ENCODE data around the gene ADRB1. TPM values are rescaled to one million over a fixed set of nuclear protein-coding genes. Genes with fewer than 3 reads are reported as not detected.

The ADRB1 gene
- total RNA-seq, 1 donor, result not detected

GRCh38 chr10:114071178-114071577 is 27.5 kb downstream of the ADRB1 start:
- no peak overlapping the region for H3K4me3 ChIP-seq (ENCODE audit: low read depth, low read length)
- no peak for DNase-seq (ENCODE audit: low read depth)
- TF ChIP-seq, protein P1, sequence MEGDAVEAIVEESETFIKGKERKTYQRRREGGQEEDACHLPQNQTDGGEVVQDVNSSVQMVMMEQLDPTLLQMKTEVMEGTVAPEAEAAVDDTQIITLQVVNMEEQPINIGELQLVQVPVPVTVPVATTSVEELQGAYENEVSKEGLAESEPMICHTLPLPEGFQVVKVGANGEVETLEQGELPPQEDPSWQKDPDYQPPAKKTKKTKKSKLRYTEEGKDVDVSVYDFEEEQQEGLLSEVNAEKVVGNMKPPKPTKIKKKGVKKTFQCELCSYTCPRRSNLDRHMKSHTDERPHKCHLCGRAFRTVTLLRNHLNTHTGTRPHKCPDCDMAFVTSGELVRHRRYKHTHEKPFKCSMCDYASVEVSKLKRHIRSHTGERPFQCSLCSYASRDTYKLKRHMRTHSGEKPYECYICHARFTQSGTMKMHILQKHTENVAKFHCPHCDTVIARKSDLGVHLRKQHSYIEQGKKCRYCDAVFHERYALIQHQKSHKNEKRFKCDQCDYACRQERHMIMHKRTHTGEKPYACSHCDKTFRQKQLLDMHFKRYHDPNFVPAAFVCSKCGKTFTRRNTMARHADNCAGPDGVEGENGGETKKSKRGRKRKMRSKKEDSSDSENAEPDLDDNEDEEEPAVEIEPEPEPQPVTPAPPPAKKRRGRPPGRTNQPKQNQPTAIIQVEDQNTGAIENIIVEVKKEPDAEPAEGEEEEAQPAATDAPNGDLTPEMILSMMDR (IDR thresholded peaks at IDR 0.05; ENCODE audit: insufficient read depth, low read length), result no peak

GRCh38 chr10:114073395-114074186 is 29.9 kb downstream of the ADRB1 start:
- TF ChIP-seq, protein P1 (IDR thresholded peaks at IDR 0.05; ENCODE audit: insufficient read depth, low read length), result no peak
- DNase-seq (ENCODE audit: low read depth), result no peak
- H3K4me3 ChIP-seq (ENCODE audit: low read depth, low read length), result no peak overlapping the region

DNA sequence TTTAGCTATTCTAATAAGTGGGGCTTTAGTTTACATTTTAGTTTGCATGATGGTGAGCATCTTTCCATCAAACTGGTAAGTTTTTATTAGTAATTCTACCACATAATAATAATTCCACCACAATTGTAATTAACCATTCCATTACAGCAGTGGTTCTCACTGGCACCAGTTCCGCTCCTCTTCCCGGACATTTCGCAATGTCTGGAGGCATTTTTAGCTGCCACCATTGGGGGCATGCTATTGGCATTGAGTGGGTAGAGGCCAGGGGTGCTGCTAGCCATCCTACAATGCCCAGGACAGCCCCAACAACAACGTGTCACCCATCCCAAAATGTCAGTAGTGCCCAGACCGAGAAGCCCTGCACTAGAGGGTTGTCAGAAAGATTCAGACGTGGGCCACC is 31.4 kb downstream of the ADRB1 start:
- TF ChIP-seq, protein P1 (IDR thresholded peaks at IDR 0.05; ENCODE audit: insufficient read depth, low read length), result no peak
- H3K4me3 ChIP-seq (ENCODE audit: low read depth, low read length), result no peak overlapping the region
- DNase-seq (ENCODE audit: low read depth), result no peak

DNA sequence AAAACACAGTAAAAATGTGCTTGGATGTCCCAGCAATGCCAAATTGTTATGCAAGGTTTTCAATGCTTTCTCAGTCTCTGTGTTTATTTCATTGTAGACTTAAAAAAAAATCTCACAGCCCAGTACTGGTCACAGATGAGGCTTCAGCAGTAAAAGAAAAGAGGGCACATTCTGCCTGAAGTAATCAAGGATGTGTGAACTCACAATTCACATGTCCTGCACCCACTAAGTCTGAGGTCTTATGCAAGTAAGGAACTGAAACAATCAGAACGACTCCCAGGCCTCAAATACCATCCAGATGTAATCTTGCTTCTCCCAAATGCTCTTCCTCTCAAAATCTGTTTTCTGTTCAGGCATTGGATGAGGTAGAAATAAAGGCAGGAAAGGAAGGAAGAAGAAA is 33.7 kb downstream of the ADRB1 start:
- no peak for DNase-seq (ENCODE audit: low read depth)
- no peak overlapping the region for H3K4me3 ChIP-seq (ENCODE audit: low read depth, low read length)
- TF ChIP-seq, protein P1 (IDR thresholded peaks at IDR 0.05; ENCODE audit: insufficient read depth, low read length), result no peak

DNA sequence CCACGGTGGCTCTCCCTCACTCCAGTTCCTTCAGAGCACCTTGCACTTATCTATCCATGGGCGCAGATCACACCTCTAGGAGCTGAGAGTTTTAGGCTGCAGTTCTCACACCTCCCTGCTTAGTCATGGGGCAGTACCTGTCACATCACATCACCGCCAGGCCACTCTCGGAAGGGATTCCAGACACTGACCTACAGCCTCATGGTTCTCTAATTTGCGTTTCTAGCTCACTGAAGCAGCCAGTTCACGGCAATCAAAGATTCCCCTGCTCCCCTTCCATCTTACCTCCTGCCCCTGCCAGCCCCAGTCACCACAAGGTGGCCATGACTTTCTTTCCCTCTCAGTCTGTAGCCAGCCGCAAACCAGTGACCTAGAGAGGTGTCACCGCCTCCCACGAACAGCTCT is 34.2 kb downstream of the ADRB1 start:
- TF ChIP-seq, protein P1 (IDR thresholded peaks at IDR 0.05; ENCODE audit: insufficient read depth, low read length), result no peak
- no peak for DNase-seq (ENCODE audit: low read depth)
- no peak overlapping the region for H3K4me3 ChIP-seq (ENCODE audit: low read depth, low read length)

DNA sequence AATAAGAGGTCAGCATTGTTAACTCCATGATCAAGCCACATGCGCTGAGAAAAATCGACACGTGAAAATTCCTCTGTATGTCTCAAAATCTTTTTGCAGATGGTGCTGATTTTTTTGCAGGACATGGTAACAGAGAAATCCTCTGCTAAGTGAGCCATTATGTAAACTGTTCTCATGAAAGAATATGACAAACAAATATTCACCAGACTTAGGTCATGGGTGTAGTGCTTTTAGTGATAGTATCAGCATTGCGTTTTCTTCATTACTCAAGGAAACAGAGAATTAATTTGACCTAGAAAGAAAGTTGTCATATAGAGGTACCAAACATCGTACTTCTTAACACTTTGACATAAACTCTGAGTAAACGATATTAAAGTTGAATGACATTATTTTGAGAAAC is 34.7 kb downstream of the ADRB1 start:
- TF ChIP-seq, protein P1 (IDR thresholded peaks at IDR 0.05; ENCODE audit: insufficient read depth, low read length), result no peak
- no peak for DNase-seq (ENCODE audit: low read depth)
- H3K4me3 ChIP-seq (ENCODE audit: low read depth, low read length), result no peak overlapping the region

- no peak for DNase-seq (ENCODE audit: low read depth)
- H3K4me3 ChIP-seq (ENCODE audit: low read depth, low read length), result no peak overlapping the region
- TF ChIP-seq, protein P1 (IDR thresholded peaks at IDR 0.05; ENCODE audit: insufficient read depth, low read length), result no peak
Observed at GRCh38 chr10:114079421-114079820, 35.8 kb downstream of the ADRB1 start.

All from fibroblast of the aortic adventitia (primary cell).